GM12874 (cell line): ENCODE data around the gene OSBPL10.

ENCODE experiments used
- TF ChIP-seq, protein P1 (sequence below): IDR thresholded peaks from 2 replicates; pipeline ENCODE4 v1.5.1; 2011; ENCODE audit warnings: low read depth, mild to moderate bottlenecking, control low read depth, low read length, moderate library complexity; ENCODE audit not compliant: insufficient read depth

The OSBPL10 gene

GRCh38 chr3:32017286-32017685 is 36.2 kb upstream of the OSBPL10 start:
- TF ChIP-seq, protein P1, sequence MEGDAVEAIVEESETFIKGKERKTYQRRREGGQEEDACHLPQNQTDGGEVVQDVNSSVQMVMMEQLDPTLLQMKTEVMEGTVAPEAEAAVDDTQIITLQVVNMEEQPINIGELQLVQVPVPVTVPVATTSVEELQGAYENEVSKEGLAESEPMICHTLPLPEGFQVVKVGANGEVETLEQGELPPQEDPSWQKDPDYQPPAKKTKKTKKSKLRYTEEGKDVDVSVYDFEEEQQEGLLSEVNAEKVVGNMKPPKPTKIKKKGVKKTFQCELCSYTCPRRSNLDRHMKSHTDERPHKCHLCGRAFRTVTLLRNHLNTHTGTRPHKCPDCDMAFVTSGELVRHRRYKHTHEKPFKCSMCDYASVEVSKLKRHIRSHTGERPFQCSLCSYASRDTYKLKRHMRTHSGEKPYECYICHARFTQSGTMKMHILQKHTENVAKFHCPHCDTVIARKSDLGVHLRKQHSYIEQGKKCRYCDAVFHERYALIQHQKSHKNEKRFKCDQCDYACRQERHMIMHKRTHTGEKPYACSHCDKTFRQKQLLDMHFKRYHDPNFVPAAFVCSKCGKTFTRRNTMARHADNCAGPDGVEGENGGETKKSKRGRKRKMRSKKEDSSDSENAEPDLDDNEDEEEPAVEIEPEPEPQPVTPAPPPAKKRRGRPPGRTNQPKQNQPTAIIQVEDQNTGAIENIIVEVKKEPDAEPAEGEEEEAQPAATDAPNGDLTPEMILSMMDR: no peak

GRCh38 chr3:32009957-32010356 is 28.9 kb upstream of the OSBPL10 start:
- TF ChIP-seq, protein P1: no peak

GRCh38 chr3:32009101-32009500 is 28.0 kb upstream of the OSBPL10 start:
- TF ChIP-seq, protein P1: no peak

DNA sequence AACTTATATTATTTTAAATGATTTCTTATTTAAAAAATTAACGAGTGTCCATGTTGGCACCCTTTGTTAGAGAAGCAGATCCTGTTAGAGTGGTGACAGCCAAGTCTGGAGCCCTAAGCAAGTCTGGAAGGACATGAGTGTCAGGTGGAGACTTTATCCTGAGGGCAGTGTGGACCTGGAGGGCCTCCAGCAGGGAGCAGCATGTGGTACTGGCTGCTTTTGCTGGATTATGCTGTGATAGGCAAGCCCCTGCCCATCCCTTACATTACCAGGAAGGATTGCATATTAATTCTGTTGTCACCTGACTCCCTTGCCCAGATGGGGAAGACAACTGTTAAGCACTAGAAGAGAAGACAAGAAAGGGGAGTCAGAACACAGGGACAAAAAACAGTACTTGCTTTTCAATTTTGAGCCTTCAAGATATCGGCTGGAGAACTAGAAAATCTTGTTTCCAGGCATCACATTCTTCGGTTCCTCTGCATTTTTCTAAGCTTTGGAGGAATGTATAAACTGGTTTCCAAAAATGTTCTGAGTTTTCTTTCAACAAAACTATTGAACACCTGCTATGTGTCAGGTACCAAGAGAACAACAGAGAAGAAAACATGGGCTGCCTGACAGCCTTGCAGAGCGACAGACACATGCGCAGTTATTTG is 23.2 kb upstream of the OSBPL10 start:
- TF ChIP-seq, protein P1: no peak

GRCh38 chr3:32003380-32003779 is 22.3 kb upstream of the OSBPL10 start:
- TF ChIP-seq, protein P1: no peak

- TF ChIP-seq, protein P1: no peak
Observed at GRCh38 chr3:32002561-32003368, 21.7 kb upstream of the OSBPL10 start.

GRCh38 chr3:32000877-32001276 is 19.8 kb upstream of the OSBPL10 start:
- TF ChIP-seq, protein P1: no peak
